Gastrocnemius medialis (tissue), 4 donors: Measurements from ENCODE around the gene PARD3. TPM values are rescaled to one million over a fixed set of nuclear protein-coding genes. Genes with fewer than 3 reads are reported as not detected.

Experiments used
- ATAC-seq, 2 donors: fragments of 150-250 bp; one replicate each; pipeline ENCODE4 v1.9.1; 2016
- DNase-seq, 2 donors: peaks; one replicate each; pipeline ENCODE4 v3.0.0-alpha.2; 2019
- H3K27ac ChIP-seq, 4 donors: fragments of 200-600 bp; sonication (generic); 1 replicate in 1 of 4; 2 replicates in 3 of 4; pipeline ENCODE4 v1.5.1; 2016 to 2018; ENCODE audit warnings: mild to moderate bottlenecking in 2 of 4, moderate library complexity in 1 of 4
- H3K27me3 ChIP-seq, 3 donors: fragments of 200-600 bp; sonication (generic) in 2 of 3; 1 replicate in 1 of 3; 2 replicates in 2 of 3; pipeline versions ENCODE4 v1.5.1 to v1.6.0; 2016 to 2019; ENCODE audit warnings: mild to moderate bottlenecking in 1 of 3, moderate library complexity in 1 of 3
- H3K36me3 ChIP-seq, 2 donors: fragments of 200-600 bp; sonication (generic) in 1 of 2; one replicate each; pipeline ENCODE4 v1.5.1; 2017 to 2018
- H3K4me1 ChIP-seq, 2 donors: fragments of 200-600 bp; sonication (generic) in 1 of 2; one replicate each; pipeline ENCODE4 v1.5.1; 2016 to 2017; ENCODE audit warnings: mild to moderate bottlenecking in 2 of 2
- H3K4me3 ChIP-seq, 4 donors: fragments of 200-600 bp; sonication (generic) in 3 of 4; 1 replicate in 1 of 4; 2 replicates in 3 of 4; pipeline ENCODE4 v1.5.1; 2016 to 2019; ENCODE audit warnings: mild to moderate bottlenecking in 2 of 4
- H3K9me3 ChIP-seq, 3 donors: fragments of 200-600 bp; sonication (generic) in 2 of 3; 1 replicate in 1 of 3; 2 replicates in 2 of 3; pipeline ENCODE4 v1.5.1; 2016 to 2019
- POLR2A ChIP-seq, 2 donors: fragments of 450-650 bp; IDR thresholded peaks; one replicate each; pipeline ENCODE4 v1.6.1; 2017; ENCODE audit warnings: antibody characterized with exemption in 2 of 2, mild to moderate bottlenecking in 2 of 2, moderate library complexity in 2 of 2
- in situ Hi-C, 4 donors: fragments of 200-750 bp; cut with MboI; loops; one replicate each; pipeline versions ENCODE4 v1.15.0 to v1.8.0; 2017; ENCODE audit warnings: low sequenced_read_pairs in 4 of 4
- intact Hi-C: fragments of 100-400 bp; cut with DNase I; formaldehyde crosslinking; loops from one replicate; pipeline ENCODE4 v1.15.1; 2023; ENCODE audit warnings: low total_unique reads
- total RNA-seq, 4 donors: library from RNA; depleted of rRNA; stranded (reverse); fragments of >200 nt; gene quantifications; one replicate each; pipeline versions ENCODE4 v1.1.0 to v1.2.3, GENCODE V29; 2016
- TF ChIP-seq, protein P1 (sequence below), 5 experiments: fragments of 450-650 bp in 3 of 5; fragments of 200-600 bp in 2 of 5; sonication (generic) in 2 of 5; IDR thresholded peaks in 4 of 5; conservative IDR thresholded peaks in 1 of 5; 1 replicate in 4 of 5; 2 replicates in 1 of 5; pipeline ENCODE4 v1.5.1; 2016 to 2019; ENCODE audit warnings: antibody characterized with exemption in 5 of 5, mild to moderate bottlenecking in 3 of 5, moderate library complexity in 3 of 5

The PARD3 gene
- total RNA-seq, 4 donors from 2014 or later: 64.6 to 75.8 (median 68.3) TPM

DNA sequence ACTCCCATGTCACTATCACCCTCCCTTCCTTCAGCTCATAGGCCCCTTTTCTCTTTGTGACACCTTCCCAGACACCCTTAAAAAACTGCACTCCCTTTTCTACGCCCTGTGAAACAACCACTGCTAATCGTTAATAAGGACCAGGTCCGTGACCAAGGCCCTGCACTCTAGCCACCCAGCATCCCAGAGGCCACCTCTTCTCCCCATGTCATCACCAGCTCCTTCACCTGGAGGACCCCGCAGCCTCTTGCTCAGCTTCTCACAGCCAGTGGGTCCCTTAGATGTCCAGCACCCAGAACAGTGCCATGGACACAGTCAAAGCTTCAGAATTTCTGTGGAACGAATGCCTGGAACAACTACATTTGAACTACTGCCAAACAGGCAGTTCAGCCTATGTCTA, 2.3 kb downstream of the PARD3 start:
- Histone ChIP-seq H3K4me1 (peaks cover 42 to 52% of the 10 kb centered on the region in 2 donors), H3K27me3 (no peaks in the 10 kb centered on the region), H3K36me3 (no peaks in the 10 kb centered on the region), H3K9me3 (no peaks in the 10 kb centered on the region), H3K27ac (peak overlapping the region in 2 of 4 donors; percentile 6 to 8), H3K4me3 (peak overlapping the region in 1 of 4 donors; percentile 91)
- in situ Hi-C loops: loop anchor here in 2 of 4 donors (25.0 kb wide), 1 partner anchor 150 kb away; no protein-coding TSS in a partner anchor
- intact Hi-C loops: loop anchor here (1.0 to 5.0 kb wide), 3 partner anchors 40 to 145 kb away; no protein-coding TSS in a partner anchor
- TF ChIP-seq, protein P1, sequence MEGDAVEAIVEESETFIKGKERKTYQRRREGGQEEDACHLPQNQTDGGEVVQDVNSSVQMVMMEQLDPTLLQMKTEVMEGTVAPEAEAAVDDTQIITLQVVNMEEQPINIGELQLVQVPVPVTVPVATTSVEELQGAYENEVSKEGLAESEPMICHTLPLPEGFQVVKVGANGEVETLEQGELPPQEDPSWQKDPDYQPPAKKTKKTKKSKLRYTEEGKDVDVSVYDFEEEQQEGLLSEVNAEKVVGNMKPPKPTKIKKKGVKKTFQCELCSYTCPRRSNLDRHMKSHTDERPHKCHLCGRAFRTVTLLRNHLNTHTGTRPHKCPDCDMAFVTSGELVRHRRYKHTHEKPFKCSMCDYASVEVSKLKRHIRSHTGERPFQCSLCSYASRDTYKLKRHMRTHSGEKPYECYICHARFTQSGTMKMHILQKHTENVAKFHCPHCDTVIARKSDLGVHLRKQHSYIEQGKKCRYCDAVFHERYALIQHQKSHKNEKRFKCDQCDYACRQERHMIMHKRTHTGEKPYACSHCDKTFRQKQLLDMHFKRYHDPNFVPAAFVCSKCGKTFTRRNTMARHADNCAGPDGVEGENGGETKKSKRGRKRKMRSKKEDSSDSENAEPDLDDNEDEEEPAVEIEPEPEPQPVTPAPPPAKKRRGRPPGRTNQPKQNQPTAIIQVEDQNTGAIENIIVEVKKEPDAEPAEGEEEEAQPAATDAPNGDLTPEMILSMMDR (IDR thresholded peaks at IDR 0.05 in 4 of 5, conservative IDR thresholded peaks at IDR 0.05 in 1 of 5): no peak
- no peak for TF ChIP-seq POLR2A (IDR thresholded peaks at IDR 0.05)
- DNase-seq (no peak), ATAC-seq (no peak)

DNA sequence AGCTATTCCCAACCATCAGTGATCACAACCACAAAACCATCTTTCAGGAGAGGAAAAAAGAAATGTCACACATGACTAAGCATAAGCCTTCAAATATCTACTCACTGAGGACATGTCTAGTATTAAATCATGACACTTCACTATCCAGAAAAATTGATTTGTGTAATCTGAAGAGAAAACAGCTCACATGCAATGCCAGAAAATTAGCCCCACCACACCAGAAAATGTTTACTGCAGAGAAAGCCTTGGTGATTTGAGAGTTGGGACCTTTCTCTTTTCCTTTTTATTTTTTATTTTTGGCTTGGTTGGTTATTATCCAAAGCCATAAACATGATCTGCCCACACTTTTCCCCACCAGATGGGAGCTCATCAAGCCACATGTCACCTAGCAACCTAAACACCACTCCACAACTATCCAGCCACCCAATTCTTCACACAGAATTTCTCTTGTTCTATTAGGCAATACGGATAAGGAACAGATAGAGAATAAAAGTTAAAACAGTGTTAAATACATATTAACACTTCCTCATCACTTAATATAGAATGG, 3.1 kb downstream of the PARD3 start:
- Histone ChIP-seq H3K4me3 (no peak overlapping the region), H3K36me3 (no peaks in the 10 kb centered on the region), H3K27me3 (no peaks in the 10 kb centered on the region), H3K4me1 (peaks cover 42 to 52% of the 10 kb centered on the region in 2 donors), H3K27ac (no peak overlapping the region), H3K9me3 (no peaks in the 10 kb centered on the region)
- DNase-seq (no peak), ATAC-seq (no peak)
- in situ Hi-C loops (loop anchor here in 2 of 4 donors (25.0 kb wide), 1 partner anchor 150 kb away; no protein-coding TSS in a partner anchor), intact Hi-C loops (loop anchor here (5.0 kb wide), 2 partner anchors 40 to 145 kb away; no protein-coding TSS in a partner anchor)
- no peak for TF ChIP-seq POLR2A (IDR thresholded peaks at IDR 0.05)
- TF ChIP-seq, protein P1 (IDR thresholded peaks at IDR 0.05 in 4 of 5, conservative IDR thresholded peaks at IDR 0.05 in 1 of 5): no peak

DNA sequence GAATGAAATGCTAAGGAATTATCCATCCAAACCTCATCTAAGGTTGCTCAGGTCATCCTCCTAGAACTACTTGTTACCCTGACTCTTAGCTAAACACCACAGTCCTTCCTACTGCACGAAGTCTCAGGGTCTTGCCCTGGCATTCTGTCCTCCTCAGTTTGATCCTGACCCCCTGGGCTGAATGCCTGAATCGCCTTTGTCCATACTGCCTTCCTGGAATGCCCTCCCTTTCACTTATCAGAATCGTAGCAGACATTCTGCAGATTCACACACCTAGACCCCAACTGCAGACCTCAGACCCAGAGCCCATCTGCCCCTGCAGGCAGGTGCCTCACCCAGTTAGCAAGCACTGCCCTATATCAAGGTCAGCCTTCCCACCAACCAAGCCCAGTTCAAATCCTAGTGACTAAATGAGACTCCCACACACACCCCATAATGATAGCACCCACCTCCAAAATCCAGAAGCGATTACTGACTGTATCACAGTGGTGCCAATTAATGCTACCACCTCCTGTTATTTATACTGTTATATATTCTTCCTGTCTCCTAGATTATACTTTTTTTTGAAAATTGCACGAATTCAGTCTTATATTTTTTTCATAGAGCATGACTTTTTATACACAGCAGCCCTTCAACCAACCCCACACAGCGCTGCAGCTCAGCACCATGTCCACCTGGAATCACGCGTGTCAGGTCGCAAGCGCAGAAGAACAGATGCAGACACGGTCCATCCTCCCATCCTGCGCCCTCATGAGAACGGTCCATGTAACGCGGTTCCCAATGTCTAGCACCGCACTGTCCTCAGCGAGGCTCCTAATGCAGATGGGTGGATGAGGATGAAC, 3.7 kb downstream of the PARD3 start:
- Histone ChIP-seq H3K27ac (no peak overlapping the region), H3K4me1 (peaks cover 37 to 47% of the 10 kb centered on the region in 2 donors), H3K27me3 (no peaks in the 10 kb centered on the region), H3K36me3 (no peaks in the 10 kb centered on the region), H3K9me3 (no peaks in the 10 kb centered on the region), H3K4me3 (no peak overlapping the region)
- ATAC-seq: no peak
- DNase-seq: no peak
- in situ Hi-C loops: loop anchor here in 2 of 4 donors (25.0 kb wide), 1 partner anchor 149 kb away; no protein-coding TSS in a partner anchor
- intact Hi-C loops: loop anchor here (5.0 kb wide), 2 partner anchors 39 to 144 kb away; no protein-coding TSS in a partner anchor
- TF ChIP-seq POLR2A (IDR thresholded peaks at IDR 0.05): no peak
- TF ChIP-seq, protein P1 (IDR thresholded peaks at IDR 0.05 in 4 of 5, conservative IDR thresholded peaks at IDR 0.05 in 1 of 5): no peak

DNA sequence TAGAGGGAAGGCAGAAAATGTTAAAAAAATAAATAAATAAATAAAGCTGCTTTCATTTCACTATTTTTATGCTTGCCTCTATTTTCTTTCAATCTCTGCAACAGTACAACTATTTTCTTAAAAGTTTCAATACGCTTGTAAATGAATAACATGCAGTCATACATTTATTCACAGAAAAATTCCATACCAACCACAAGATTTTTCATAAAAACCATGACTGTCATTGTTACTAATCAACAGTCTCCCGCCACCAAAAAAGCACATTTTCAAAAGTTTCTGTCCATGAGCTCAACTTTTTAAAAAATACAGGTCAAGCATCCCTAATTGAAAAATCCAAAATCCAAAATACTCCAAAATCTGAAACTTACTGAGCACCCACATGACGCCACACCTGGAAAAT, 5.3 kb downstream of the PARD3 start:
- Histone ChIP-seq H3K4me3 (peak overlapping the region in 1 of 4 donors; percentile 3), H3K4me1 (peaks cover 34 to 46% of the 10 kb centered on the region in 2 donors), H3K27me3 (no peaks in the 10 kb centered on the region), H3K36me3 (no peaks in the 10 kb centered on the region), H3K9me3 (no peaks in the 10 kb centered on the region), H3K27ac (peak overlapping the region in 2 of 4 donors; percentile 32 to 62)
- ATAC-seq (no peak), DNase-seq (no peak)
- TF ChIP-seq, protein P1 (IDR thresholded peaks at IDR 0.05 in 4 of 5, conservative IDR thresholded peaks at IDR 0.05 in 1 of 5): no peak
- no peak for TF ChIP-seq POLR2A (IDR thresholded peaks at IDR 0.05)
- intact Hi-C loops (loop anchor here (5.0 kb wide), 2 partner anchors 37 to 142 kb away; no protein-coding TSS in a partner anchor), in situ Hi-C loops (loop anchor here in 2 of 4 donors (25.0 kb wide), 1 partner anchor 147 kb away; no protein-coding TSS in a partner anchor)
